GM18870 (cell line): Measurements from ENCODE around the gene CFAP157.

Source experiments
- ATAC-seq: cut with Tn5 transposase; IDR thresholded peaks from one replicate; pipeline ENCODE4 v1.9.1; 2021; ENCODE audit warnings: moderate library complexity; ENCODE audit not compliant: unreplicated experiment

The CFAP157 gene

DNA sequence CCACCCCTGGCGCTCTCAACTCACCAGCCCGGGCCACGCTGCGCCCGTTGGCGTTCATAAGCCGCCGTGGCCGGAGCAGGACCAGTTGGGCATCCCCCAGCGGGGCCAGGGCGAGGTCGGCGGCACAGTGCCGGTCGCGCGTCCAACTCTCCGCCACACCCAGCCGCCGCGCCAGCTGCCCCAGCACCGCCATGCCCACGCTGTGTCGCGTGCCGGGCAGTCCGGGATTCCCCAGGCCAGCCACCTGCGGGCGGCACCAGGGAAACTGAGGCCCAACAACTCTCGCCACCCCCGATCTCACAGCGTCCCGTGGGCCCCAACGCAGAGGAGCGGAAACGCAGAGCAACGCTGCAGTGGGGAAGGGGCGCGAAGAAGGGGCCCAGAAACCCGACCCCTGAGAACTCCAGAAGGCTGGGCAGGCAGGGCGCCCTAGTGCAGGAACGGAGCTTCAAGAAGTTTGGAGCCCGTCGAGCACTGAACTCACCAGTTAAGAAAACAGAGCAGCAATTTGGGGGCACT, 8.2 kb downstream of the CFAP157 start:
- peak; percentile 12 for ATAC-seq

DNA sequence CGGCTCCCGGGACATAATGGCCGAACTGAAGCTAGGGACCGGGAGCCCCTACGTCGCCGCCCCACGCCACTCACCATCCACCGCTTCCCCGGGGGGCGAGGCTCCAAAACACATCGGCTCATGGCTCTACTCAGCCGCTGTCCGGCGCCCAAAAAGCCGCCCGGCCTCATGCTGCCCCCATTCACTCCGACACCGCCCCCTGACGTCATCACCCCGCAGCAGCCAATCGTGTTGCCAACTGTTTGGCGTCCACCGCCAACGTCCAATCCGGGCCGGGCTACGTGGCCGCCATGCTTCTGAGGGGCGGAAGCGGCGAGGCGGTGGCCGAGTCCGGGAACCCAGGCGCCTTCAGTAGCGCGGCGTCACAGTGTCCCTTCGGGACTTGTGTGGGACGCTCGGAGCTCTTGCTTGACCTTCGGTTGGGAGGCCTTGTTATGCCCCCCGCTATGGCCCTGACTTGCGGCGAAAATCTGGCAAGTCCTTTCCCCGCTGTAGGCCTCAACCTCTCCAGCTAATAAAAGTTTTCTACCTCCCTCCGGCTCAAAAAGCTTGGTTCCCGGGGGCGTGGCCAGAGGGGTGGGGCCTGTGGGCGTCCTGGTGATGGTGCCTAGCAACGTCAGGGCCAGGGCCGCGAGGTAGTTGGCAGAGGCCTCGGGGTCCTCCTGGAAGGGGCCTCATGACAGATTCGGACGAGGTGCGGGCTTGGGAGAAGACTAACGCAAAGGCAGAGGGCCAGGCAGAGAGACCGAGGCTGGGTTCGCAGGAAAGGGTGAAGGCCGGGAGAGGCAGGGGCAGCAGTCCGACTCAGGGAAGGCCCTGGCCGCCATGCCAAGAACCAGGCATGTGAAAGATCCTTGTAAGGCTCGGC, 8.9 kb downstream of the CFAP157 start, which contains the start of the genes PTRH1 and TTC16:
Gene PTRH1, minus strand, starts transcription at position 194 of the 868 bp plus-strand sequence. Its CDS starts 24 bp downstream, at position 170.
Gene TTC16, plus strand, starts transcription at position 610 of the 868 bp plus-strand sequence. Its CDS starts 67 bp downstream, at position 677.
- peak; percentile 73 for ATAC-seq

DNA sequence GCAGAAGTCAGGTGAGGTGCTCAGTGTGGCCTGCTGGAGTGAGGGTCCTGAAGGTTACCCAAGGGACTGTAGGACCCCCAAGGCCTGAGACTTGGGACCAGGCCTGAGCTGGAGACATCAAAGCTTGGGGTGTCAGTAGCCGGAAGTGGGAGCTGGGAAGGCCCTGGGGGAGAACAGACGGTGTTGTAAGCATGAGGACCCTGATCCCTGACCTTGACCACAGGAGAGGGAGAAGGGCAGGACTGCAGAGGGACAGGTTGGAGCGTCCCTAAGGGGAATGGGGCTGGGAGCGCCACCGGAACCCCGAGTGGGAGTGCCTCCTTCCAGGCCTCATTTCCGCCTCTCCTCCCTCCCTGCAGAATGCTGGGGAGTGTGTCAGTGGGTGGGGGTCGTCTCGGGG, 9.6 kb downstream of the CFAP157 start:
- ATAC-seq, result no peak

GRCh38 chr9:127717766-127718165, 11.0 kb downstream of the CFAP157 start:
- ATAC-seq, result no peak

GRCh38 chr9:127720031-127720864, 13.5 kb downstream of the CFAP157 start:
- no peak for ATAC-seq

DNA sequence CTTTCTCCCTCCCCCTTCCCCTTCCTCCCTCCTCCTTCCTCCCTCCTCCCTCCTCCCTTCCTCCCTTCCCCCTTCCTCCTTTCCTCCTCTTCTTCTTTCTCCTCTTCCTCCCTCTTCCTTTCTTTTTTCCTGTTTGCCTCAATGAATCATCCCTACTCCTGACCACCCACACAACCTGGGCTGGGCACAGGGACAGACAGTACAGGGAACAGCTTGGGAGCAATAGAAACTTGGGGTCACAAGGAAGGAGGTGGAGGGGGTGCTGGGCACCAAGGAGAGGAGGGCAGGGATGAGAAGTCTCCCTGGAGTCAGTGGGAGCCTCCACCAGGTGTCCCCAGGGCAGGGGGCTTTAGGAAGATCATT, 14.1 kb downstream of the CFAP157 start:
- no peak for ATAC-seq

DNA sequence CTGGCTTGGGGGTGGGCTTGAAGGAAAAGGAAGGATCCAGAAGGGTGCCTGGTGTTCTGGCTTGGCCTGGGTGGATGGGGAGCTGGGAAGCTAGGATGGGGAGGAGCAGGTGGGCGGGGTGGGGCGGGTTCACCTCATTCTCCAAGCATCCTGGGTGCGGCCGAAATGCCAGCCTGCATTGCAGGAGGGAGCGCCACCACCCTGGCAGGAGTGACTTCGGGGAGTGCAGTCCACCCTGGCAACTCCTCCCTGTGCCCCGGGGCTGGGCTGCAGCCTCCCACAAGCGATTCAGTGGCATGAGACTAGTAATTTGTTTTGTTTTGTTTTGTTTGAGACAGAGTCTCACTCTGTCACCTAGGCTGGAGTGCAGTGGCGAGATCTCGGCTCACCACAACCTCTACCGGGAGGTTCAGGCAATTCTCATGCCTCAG, 14.6 kb downstream of the CFAP157 start:
- no peak for ATAC-seq

- ATAC-seq, result no peak
Observed at GRCh38 chr9:127722055-127722745, 15.4 kb downstream of the CFAP157 start.

GRCh38 chr9:127723013-127723412, 16.2 kb downstream of the CFAP157 start:
- ATAC-seq, result no peak

- ATAC-seq, result no peak
Observed at GRCh38 chr9:127723444-127723843, 16.7 kb downstream of the CFAP157 start.

- no peak for ATAC-seq
Observed at GRCh38 chr9:127724012-127724411, 17.2 kb downstream of the CFAP157 start.

GRCh38 chr9:127726871-127727270, 20.1 kb downstream of the CFAP157 start:
- ATAC-seq, result no peak

DNA sequence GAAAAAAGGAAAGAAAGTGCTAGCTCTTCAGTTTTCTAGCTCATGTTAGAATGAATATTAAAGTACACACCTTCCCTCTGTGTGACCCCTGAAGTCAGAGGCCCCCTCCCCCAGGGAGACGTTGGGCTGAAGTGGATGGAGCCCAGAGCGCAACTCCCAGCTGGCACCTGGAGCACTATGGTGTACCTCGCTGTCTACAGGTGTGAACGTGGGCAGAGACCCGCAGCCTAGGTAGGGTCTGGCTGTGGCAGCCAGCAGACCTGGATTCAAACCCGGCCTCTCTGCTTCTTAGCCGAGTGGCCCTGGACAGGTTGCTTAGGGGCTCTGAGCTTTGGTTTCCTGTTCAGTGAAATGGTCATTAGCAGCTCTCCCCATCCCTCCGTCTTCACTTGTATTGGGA, 22.0 kb downstream of the CFAP157 start:
- no peak for ATAC-seq

GRCh38 chr9:127729522-127730256, 22.9 kb downstream of the CFAP157 start:
- no peak for ATAC-seq

GRCh38 chr9:127730262-127730661, 23.5 kb downstream of the CFAP157 start:
- ATAC-seq, result no peak

DNA sequence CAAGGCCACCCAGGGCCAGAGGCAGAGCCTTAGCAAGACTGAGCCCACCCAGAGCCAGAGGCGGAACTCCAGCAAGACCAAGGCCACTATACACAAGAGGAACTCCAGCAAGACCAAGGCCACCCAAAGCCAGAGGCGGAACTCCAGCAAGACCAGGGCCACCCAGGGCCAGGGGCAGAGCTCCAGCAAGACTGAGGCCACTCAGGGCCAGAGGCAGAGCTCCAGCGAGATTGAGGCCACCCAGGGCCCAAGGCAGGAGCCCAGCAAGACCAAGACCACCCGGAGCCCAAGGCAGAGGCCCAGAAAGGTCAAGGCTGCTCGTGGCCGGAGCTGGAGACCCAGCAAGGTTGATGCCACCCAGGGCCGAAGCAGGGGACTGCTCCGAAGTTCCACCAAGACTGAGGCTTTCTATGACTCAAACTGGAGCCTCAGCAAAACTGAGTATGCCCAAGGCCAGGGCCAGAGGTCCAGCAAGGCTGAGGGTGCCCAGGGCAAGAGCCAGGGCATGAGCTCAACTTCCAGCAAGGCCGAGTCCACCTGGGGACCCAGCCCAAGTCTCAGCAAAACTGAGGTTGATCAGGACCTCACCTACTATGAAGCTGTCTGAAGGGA, 24.1 kb downstream of the CFAP157 start:
- ATAC-seq, result no peak

GRCh38 chr9:127731938-127732337, 25.1 kb downstream of the CFAP157 start:
- ATAC-seq, result no peak

DNA sequence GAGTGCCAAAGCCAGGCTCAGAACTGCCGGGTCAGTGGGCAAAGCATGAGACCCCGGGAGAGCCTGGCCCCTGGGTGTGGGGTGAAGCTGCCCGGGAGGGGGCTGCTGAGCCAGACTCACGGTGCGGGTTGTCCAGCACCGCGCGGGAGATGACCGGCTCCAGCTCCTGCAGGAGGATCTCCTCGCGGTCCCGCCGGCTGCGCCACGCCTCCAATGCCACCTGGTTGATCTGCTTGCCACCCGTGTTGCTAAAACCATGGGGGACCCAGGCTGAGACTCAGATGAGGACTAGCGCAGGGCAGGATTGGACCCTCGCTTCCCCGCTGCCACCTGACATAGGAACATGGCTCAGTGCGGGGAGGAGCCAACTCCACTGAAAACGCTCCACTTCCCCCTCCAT, 25.7 kb downstream of the CFAP157 start:
- ATAC-seq, result no peak

DNA sequence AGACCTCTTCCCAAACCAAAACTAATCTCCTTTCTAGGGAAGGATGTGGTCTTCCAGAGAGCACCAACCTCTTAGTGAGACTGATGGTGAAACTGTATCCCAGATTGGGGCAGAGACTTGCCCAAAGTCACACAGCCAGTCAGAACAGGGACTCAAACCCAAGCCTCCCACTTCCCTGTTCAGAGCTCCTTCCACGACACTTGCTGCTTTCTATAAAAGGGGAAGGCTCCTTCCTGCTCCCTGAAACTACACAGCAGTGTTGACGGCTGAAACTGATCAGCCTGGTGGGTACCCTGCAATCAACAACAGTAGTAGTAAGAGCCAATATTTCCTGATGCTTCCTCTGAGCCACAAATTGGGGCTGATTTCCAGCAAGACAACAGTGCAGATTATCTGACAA, 26.8 kb downstream of the CFAP157 start:
- ATAC-seq, result no peak

DNA sequence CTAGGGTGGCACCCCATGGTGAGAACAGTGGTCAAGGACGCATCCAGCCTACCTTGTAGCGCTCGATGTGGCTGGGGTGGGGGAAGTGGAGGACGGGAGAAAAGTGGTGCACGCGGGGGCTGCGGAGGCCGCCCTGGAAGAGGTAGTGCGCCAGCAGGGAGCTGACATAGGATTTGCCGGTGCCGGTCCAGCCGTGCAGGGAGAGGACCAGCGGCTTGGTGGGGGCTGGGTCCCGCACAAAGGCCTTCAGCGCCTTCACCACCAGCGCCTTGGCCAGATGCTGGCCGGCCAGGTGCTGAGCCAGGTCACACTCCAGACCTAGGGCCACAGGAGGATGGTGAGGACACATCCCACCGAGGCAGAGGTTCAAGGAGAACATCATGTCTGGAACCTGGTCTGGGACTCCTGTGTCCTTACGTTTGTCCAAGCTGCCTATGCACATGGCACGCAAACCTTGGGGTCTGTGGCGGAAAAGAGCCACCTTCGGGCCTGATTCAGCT, 27.5 kb downstream of the CFAP157 start:
- ATAC-seq, result no peak
